ENCODE results near the gene SLC11A2. TPM values are rescaled to one million over a fixed set of nuclear protein-coding genes. Genes with fewer than 3 reads are reported as not detected.
A peak's percentile ranks its signal among the peaks of the same experiment; 100 is the strongest.

SLC11A2 gene
- total RNA-seq (2014; rRNA removed; shearing (Covaris generic)): 19.6 and 40.0 TPM in 2 replicates

DNA sequence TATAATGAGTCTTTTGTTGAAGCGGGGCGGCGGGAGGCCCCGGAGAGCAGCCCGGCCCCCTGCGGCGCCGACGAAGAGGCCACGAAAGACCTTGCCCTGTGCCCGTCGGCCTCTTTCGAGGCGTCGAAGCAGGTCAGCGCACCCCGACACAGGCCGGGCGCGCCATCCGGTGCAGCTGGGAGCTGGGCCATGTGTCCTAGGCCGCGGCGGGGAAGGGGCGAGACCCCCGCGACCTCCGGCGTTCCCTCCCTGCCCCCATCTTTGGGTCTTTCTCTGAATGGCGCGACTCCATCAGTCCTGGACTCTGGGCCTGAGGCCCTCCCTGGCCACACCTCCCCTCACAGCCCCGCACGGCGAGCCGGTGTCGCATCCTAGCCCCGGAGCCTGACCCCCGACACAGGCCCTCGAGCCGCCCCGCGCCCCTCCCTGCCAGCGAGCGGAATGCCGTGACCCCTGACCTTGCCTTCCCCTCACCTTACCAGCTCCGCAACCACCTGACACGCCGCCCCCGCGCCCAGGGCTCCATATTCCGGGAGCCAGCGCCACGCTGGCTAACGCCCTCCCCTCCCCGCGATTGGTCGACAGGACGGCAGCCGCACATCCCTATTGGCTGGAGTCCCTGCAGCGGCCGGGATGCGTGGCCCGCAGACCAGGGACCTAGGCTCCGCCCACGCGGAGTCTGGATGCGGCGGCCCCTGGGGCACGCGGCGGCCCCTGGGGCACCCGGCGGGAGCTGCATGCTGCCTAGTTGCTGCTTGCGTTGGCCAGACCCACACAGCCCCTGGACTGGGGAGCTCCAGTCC is at the start of gene SLC11A2:
Gene SLC11A2 (minus strand): TSS at position 549 of the 803 bp plus-strand sequence. CDS start 15,656 bp downstream, outside the sequence.
- peaks cover 14% of the 10 kb centered on the region for H3K4me1 ChIP-seq (replicated peaks)
- peak within 1 kb of the TSS; percentile 72 for H3K4me3 ChIP-seq
- no peaks in the 10 kb centered on the region for H3K27me3 ChIP-seq (replicated peaks)
- peak; percentile 88 to 93 for DNase-seq (ENCODE audit: low read depth in 1 of 2, low spot score in 2 of 2)
- H3K9me3 ChIP-seq (replicated peaks): no peaks in the 10 kb centered on the region
- H3K36me3 ChIP-seq: peaks cover 4% of the 10 kb centered on the region; the same call in 1 of the 2 replicates
- peak within 1 kb of the TSS; percentile 71 for H3K27ac ChIP-seq

- no peak for DNase-seq (ENCODE audit: low read depth in 1 of 2, low spot score in 2 of 2)
- no peak overlapping the region for H3K27ac ChIP-seq
- H3K9me3 ChIP-seq (replicated peaks): no peaks in the 10 kb centered on the region
- no peaks in the 10 kb centered on the region for H3K27me3 ChIP-seq (replicated peaks)
- H3K4me1 ChIP-seq (replicated peaks): no peaks in the 10 kb centered on the region
- no peak overlapping the region for H3K4me3 ChIP-seq
- H3K36me3 ChIP-seq: peaks cover 73% of the 10 kb centered on the region
These were observed 49.2 kb upstream of the SLC11A2 start for GRCh38 chr12:51075390-51075789.

- no peak overlapping the region for H3K27ac ChIP-seq
These were observed 45.5 kb upstream of the SLC11A2 start for GRCh38 chr12:51071663-51072062.

GRCh38 chr12:51070004-51070403 is 43.8 kb upstream of the SLC11A2 start:
- Histone ChIP-seq H3K27ac (no peak overlapping the region), H3K36me3 (peaks cover 88% of the 10 kb centered on the region), H3K27me3 (replicated peaks) (no peaks in the 10 kb centered on the region), H3K4me3 (no peak overlapping the region), H3K4me1 (replicated peaks) (no peaks in the 10 kb centered on the region), H3K9me3 (replicated peaks) (no peaks in the 10 kb centered on the region)
- no peak for DNase-seq (ENCODE audit: low read depth in 1 of 2, low spot score in 2 of 2)

More at GRCh38 chr12:51071663-51072062, 45.5 kb upstream of the SLC11A2 start:
- Histone ChIP-seq H3K27me3 (replicated peaks) (no peaks in the 10 kb centered on the region), H3K4me3 (no peak overlapping the region), H3K4me1 (replicated peaks) (no peaks in the 10 kb centered on the region), H3K9me3 (replicated peaks) (no peaks in the 10 kb centered on the region), H3K36me3 (peaks cover 90% of the 10 kb centered on the region)
- no peak for DNase-seq (ENCODE audit: low read depth in 1 of 2, low spot score in 2 of 2)

DNA sequence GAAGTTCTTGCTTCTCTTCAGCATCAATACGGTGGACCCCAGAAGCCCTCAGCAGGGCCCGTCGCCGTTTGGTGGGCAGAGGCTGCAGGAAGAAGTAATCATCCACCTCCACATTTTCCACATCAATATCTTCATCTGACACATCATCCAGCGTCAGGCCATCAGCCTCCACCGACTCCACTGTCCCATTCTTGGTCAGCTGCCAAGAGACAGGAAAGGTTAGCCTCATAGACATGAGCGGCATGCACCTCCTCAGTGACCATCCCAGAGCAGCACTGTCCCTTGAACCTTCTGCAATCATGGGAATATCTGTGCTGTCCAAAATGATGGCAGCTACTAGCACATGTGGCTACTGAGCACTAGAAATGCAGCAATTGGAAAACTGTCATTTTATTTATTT is 41.6 kb upstream of the SLC11A2 start:
- Histone ChIP-seq H3K9me3 (replicated peaks) (no peaks in the 10 kb centered on the region), H3K4me3 (no peak overlapping the region), H3K27me3 (replicated peaks) (no peaks in the 10 kb centered on the region), H3K27ac (no peak overlapping the region), H3K4me1 (replicated peaks) (no peaks in the 10 kb centered on the region), H3K36me3 (peaks cover 91% of the 10 kb centered on the region)
- DNase-seq (ENCODE audit: low read depth in 1 of 2, low spot score in 2 of 2): no peak

- H3K27ac ChIP-seq: no peak overlapping the region
- no peaks in the 10 kb centered on the region for H3K9me3 ChIP-seq (replicated peaks)
- H3K4me1 ChIP-seq (replicated peaks): no peaks in the 10 kb centered on the region
- H3K27me3 ChIP-seq (replicated peaks): no peaks in the 10 kb centered on the region
- no peak for DNase-seq (ENCODE audit: low read depth in 1 of 2, low spot score in 2 of 2)
- peaks cover 94% of the 10 kb centered on the region for H3K36me3 ChIP-seq
- H3K4me3 ChIP-seq: no peak overlapping the region
These were observed 41.0 kb upstream of the SLC11A2 start for GRCh38 chr12:51067229-51067628.

DNA sequence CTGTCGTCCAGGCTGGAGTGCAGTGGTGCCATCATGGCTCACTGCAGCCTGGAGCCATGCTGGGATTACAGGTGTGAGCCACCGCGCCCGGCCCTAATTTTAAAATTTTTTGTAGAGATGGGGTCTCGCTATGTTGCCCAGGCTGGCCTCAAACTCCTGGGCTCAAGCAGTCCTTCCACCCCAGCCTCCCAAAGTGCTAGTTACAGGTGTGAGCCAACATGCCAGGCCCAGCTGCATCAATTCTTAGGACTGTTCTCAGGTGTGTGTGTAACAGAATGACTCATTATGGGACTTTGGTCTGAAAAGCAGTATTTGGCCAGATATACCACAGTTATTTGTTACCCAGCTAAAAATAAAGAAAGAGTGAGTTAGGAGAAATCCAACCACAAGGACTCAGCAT is 39.3 kb upstream of the SLC11A2 start:
- peaks cover 92% of the 10 kb centered on the region for H3K36me3 ChIP-seq

DNA sequence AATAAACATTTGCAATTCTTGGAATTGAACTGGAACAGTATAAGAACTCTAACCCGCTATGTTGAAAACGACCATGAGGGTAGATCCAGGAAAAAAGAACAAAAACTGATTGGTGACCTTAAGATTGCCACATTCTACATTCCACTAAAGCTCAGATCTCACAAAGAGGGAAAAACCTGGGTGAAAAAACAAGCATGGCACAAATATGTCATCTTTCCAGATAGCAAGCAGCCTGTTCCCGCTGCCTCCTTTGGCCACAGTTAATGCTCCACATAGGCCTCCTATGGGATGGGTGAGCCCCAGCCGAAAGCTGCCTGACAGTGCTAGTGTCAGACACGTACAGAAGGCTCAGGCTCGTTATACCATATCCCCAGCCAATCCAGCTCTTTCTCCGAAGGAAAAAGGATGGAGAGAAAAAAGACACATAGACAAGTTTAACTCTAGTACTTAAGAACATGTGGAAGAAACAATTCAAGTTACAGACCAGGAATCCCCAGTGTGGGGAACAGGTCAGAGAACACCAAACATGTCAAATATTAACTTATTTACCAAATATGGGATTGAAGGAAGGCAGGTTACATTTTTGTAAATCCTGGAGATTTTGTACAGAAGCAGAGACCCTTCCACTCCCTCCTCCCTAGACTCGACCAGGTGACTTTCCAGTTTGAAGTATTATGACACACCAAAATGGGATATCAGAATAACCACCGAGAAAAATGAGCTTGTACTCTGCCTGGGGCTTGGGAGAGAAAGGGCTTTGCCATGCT is 36.6 kb upstream of the SLC11A2 start:
- H3K4me3 ChIP-seq: no peak overlapping the region
- H3K4me1 ChIP-seq (replicated peaks): no peaks in the 10 kb centered on the region
- no peak overlapping the region for H3K27ac ChIP-seq
- no peaks in the 10 kb centered on the region for H3K27me3 ChIP-seq (replicated peaks)
- H3K36me3 ChIP-seq: peaks cover 96% of the 10 kb centered on the region
- no peak for DNase-seq (ENCODE audit: low read depth in 1 of 2, low spot score in 2 of 2)
- H3K9me3 ChIP-seq (replicated peaks): no peaks in the 10 kb centered on the region

More for the DNA sequence above, 39.3 kb upstream of the SLC11A2 start:
- H3K9me3 ChIP-seq (replicated peaks): no peaks in the 10 kb centered on the region
- no peak for DNase-seq (ENCODE audit: low read depth in 1 of 2, low spot score in 2 of 2)
- no peaks in the 10 kb centered on the region for H3K27me3 ChIP-seq (replicated peaks)
- no peaks in the 10 kb centered on the region for H3K4me1 ChIP-seq (replicated peaks)
- no peak overlapping the region for H3K27ac ChIP-seq
- no peak overlapping the region for H3K4me3 ChIP-seq

DNA sequence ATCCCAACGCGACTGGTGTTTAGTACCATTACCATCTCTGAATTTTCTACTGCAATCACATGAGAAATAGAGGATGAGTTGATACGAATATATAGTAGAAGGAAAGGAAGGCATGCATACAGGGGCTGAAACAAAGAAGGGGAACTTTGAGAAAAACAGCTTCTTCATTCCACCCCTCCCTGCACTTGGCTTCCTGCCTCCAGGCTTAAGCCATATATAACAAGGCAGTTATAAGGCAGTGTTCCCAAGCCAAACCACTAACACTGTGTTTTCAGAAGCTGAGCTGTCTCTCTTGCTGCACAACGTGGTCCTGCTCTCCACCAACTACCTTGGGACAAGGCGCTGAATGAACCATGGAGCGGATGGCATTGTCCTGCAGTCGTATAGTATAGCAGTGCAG is 32.9 kb upstream of the SLC11A2 start:
- Histone ChIP-seq H3K4me3 (no peak overlapping the region), H3K4me1 (replicated peaks) (no peaks in the 10 kb centered on the region), H3K27me3 (replicated peaks) (no peaks in the 10 kb centered on the region), H3K9me3 (replicated peaks) (no peaks in the 10 kb centered on the region), H3K36me3 (peaks cover 91% of the 10 kb centered on the region), H3K27ac (no peak overlapping the region)
- DNase-seq (ENCODE audit: low read depth in 1 of 2, low spot score in 2 of 2): no peak

DNA sequence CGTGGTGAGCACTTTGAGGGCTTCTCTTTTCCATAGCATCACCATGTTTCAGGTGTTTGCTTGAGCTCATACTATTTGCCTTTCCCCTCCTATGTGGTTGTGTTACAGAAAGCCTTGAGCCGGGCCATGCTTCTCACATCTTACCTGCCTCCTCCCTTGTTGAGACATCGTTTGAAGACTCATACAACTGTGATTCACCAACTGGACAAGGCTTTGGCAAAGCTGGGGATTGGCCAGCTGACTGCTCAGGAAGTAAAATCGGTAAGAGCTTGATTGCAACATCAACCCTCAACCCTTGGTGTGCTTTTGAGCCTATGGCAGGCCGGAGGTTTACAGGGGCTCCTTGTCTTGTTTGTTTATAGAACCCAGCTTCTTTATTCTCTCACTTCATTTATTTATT is 30.1 kb upstream of the SLC11A2 start:
- Histone ChIP-seq H3K4me1 (replicated peaks) (no peaks in the 10 kb centered on the region), H3K36me3 (peaks cover 83% of the 10 kb centered on the region), H3K4me3 (no peak overlapping the region), H3K9me3 (replicated peaks) (no peaks in the 10 kb centered on the region), H3K27ac (no peak overlapping the region), H3K27me3 (replicated peaks) (no peaks in the 10 kb centered on the region)
- DNase-seq (ENCODE audit: low read depth in 1 of 2, low spot score in 2 of 2): no peak

DNA sequence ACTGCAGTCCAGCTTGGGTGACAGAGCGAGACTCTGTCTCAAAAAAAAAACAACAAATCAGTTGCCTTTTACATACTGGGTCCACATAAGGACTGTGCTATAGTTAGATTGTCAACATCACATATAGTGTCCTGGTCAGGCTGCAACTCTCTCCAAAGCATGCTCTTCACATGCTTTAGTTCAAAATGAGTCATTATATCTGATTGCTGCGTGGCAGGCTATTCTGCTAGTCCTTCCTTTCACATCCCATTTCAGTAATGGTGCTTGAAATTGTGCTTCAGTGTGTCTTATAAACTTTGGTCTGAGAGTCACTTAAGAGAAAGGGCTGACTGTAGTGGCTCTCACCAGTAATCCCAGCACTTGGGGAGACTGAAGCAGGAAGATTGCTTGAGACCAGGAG is 28.9 kb upstream of the SLC11A2 start:
- Histone ChIP-seq H3K4me1 (replicated peaks) (no peaks in the 10 kb centered on the region), H3K9me3 (replicated peaks) (no peaks in the 10 kb centered on the region), H3K36me3 (peaks cover 77% of the 10 kb centered on the region), H3K27ac (no peak overlapping the region), H3K4me3 (no peak overlapping the region), H3K27me3 (replicated peaks) (no peaks in the 10 kb centered on the region)
- DNase-seq (ENCODE audit: low read depth in 1 of 2, low spot score in 2 of 2): no peak

- no peak overlapping the region for H3K27ac ChIP-seq
- DNase-seq (ENCODE audit: low read depth in 1 of 2, low spot score in 2 of 2): no peak
- no peaks in the 10 kb centered on the region for H3K27me3 ChIP-seq (replicated peaks)
- H3K9me3 ChIP-seq (replicated peaks): no peaks in the 10 kb centered on the region
- H3K4me1 ChIP-seq (replicated peaks): peaks cover 12% of the 10 kb centered on the region
- no peak overlapping the region for H3K4me3 ChIP-seq
- H3K36me3 ChIP-seq: peaks cover 45% of the 10 kb centered on the region
These were observed 25.6 kb upstream of the SLC11A2 start for GRCh38 chr12:51051787-51052186.

- no peak for DNase-seq (ENCODE audit: low read depth in 1 of 2, low spot score in 2 of 2)
- Histone ChIP-seq H3K27ac (no peak overlapping the region), H3K9me3 (replicated peaks) (no peaks in the 10 kb centered on the region), H3K27me3 (replicated peaks) (no peaks in the 10 kb centered on the region), H3K4me3 (no peak overlapping the region), H3K36me3 (peaks cover 29% of the 10 kb centered on the region), H3K4me1 (replicated peaks) (peaks cover 12% of the 10 kb centered on the region)
These were observed 23.3 kb upstream of the SLC11A2 start for GRCh38 chr12:51049525-51049924.

DNA sequence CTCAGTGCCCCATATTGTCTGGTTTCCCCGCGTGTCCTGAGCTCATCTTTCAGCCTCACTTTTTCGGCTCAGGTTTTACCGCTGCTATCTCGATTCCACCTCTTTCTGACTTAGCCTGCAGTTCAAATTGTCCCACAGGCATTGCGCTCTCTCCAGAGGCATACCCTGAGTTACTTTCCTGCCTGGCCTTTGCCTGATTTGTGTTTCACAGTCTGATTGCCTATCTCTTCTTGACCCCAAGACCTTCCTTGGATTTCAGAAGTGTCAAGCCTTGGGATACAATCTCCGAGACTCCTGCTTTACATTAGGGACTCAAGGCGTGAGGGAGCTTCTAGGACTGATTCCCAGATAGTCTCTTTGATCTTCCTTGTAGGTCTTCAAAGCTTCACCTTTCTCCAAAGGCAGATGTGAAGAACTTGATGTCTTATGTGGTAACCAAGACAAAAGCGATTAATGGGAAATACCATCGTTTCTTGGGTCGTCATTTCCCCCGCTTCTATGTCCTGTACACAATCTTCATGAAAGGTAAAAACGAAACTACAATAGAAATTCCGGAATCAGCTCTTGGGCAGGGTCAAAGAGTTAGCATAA is 22.6 kb upstream of the SLC11A2 start:
- Histone ChIP-seq H3K4me3 (peak overlapping the region; percentile 53), H3K36me3 (peaks cover 21% of the 10 kb centered on the region), H3K4me1 (replicated peaks) (peaks cover 12% of the 10 kb centered on the region), H3K9me3 (replicated peaks) (no peaks in the 10 kb centered on the region), H3K27ac (peak overlapping the region; percentile 63), H3K27me3 (replicated peaks) (no peaks in the 10 kb centered on the region)
- DNase-seq (ENCODE audit: low read depth in 1 of 2, low spot score in 2 of 2): peak in 1 of 2 experiments; percentile 11
